HG03045 (cell line): ENCODE measurements around the gene TMEM145.
A peak's percentile ranks its signal among the peaks of the same experiment; 100 is the strongest.

ENCODE experiments used
- ATAC-seq: cut with Tn5 transposase; IDR thresholded peaks from one replicate; pipeline ENCODE4 v1.9.1; 2021; ENCODE audit warnings: mild to moderate bottlenecking, moderate library complexity; ENCODE audit not compliant: unreplicated experiment

TMEM145 gene

GRCh38 chr19:42288881-42289555 lies 24.1 kb upstream of the TMEM145 start:
- no peak for ATAC-seq

DNA sequence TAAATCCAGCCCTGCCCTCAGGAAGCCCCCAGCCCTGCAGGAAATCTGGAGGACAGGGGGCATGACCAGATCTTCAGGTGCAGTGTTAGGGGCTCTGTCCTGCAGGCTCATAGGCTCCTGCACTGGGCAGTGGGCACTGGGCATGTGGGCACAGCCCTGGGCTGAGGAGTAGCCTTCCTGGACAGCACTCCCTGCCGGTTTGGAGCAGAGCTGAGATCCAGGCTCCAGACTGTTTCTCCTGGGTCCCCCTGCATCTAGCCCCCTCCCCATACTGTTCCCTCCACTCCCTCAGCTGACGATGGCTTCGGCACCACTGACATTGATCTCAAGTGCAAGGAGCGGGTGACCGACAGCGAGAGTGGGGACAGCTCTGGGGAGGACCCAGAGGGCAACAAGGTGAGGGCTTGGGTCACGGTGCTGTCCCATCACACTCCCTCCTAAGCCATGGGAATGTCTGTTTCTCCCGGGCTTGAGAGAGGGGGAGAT lies 23.5 kb upstream of the TMEM145 start:
- ATAC-seq = no peak

GRCh38 chr19:42290136-42290522 lies 23.0 kb upstream of the TMEM145 start:
- ATAC-seq = no peak

GRCh38 chr19:42290523-42291434 lies 22.3 kb upstream of the TMEM145 start:
- ATAC-seq = no peak

GRCh38 chr19:42291435-42291810 lies 21.7 kb upstream of the TMEM145 start:
- ATAC-seq = no peak

DNA sequence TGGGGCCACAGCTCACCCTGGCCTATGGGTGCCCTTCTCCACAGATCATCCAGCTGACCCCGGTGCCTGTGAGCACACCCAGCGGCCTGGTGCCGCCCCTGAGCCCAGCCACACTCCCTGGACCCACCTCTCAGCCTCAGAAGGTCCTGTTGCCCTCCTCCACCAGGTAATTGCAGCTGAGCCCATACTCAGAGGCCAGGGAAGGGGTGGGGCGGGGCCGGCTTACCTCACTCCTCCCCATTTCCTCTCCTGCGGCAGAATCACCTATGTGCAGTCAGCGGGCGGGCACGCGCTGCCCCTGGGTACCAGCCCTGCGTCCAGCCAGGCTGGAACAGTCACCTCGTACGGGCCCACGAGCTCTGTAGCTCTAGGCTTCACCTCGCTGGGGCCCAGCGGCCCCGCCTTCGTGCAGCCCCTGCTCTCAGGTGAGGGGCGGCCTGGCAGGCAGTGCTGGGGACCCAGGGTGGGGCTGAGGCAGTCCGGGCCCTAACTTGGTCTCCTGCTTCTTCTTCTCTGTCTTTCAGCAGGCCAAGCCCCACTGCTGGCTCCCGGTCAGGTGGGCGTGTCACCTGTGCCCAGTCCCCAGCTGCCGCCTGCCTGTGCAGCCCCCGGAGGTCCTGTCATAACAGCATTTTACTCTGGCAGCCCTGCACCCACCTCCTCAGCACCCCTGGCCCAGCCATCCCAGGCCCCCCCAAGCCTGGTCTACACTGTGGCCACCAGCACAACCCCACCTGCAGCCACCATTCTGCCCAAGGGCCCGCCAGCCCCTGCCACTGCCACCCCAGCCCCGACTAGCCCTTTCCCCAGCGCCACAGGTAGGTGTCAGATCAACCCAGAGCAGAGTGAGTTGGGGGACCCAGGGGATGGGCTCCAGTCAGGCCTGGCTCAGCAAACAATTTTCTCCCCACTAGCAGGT lies 20.8 kb upstream of the TMEM145 start:
- ATAC-seq = no peak

DNA sequence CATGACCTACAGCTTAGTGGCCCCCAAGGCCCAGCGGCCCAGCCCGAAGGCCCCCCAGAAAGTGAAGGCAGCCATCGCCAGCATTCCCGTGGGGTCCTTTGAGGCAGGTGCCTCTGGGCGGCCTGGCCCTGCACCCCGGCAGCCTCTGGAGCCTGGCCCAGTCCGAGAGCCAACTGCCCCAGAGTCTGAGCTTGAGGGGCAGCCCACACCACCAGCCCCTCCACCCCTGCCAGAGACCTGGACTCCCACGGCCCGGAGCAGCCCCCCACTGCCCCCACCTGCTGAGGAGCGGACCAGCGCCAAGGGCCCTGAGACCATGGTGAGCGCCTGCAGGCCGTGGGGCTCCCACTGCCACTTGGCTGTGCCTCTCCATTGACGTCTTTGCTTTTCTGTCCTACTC lies 20.1 kb upstream of the TMEM145 start:
- ATAC-seq = no peak

DNA sequence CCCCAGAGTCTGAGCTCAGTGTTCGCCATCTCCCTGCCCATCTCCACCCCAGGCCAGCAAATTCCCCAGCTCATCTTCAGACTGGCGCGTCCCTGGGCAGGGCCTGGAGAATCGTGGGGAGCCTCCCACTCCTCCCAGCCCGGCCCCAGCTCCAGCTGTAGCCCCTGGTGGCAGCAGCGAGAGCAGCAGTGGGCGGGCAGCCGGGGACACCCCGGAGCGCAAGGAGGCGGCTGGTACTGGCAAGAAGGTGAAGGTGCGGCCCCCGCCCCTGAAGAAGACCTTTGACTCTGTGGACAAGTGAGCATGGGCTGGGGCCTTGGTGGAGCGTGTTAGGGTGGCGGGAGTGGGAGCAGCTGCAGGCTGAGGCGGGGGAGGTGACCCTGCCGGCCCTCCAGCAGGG lies 19.6 kb upstream of the TMEM145 start:
- no peak for ATAC-seq

- no peak for ATAC-seq
Observed at GRCh38 chr19:42293948-42294347, 19.2 kb upstream of the TMEM145 start.

- ATAC-seq = no peak
Observed at GRCh38 chr19:42294471-42295137, 18.5 kb upstream of the TMEM145 start.

GRCh38 chr19:42295342-42295741 lies 17.8 kb upstream of the TMEM145 start:
- no peak for ATAC-seq

- ATAC-seq = no peak
Observed at GRCh38 chr19:42295831-42296525, 17.1 kb upstream of the TMEM145 start.

DNA sequence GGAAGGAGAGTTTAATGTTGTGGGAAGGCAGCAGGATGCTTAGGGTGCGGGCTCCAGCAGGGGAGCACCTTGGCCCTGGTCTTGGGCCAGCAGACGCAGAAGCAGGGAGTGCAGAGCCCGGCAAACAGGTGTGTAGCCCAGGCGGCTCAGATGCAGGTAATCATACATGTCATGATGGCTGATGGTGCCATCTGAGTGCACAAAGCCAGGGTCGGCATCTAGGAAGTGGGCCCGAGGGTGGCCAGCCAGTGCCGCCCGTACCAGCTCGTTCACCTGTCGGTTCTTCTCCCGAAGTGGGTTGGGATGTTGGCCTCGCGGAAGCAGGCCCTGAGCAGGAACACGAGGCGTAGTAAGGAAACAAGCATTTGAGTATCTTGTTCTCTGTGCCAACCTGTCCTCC lies 16.1 kb upstream of the TMEM145 start:
- ATAC-seq = no peak

GRCh38 chr19:42301646-42302203 lies 11.4 kb upstream of the TMEM145 start, which contains the start of gene PRR19:
Gene PRR19, plus strand, starts transcription at chr19:42302132. Its CDS starts 7,453 bp downstream, at chr19:42309585.
- peak; percentile 5 for ATAC-seq

GRCh38 chr19:42303101-42303464 lies 10.0 kb upstream of the TMEM145 start:
- no peak for ATAC-seq

DNA sequence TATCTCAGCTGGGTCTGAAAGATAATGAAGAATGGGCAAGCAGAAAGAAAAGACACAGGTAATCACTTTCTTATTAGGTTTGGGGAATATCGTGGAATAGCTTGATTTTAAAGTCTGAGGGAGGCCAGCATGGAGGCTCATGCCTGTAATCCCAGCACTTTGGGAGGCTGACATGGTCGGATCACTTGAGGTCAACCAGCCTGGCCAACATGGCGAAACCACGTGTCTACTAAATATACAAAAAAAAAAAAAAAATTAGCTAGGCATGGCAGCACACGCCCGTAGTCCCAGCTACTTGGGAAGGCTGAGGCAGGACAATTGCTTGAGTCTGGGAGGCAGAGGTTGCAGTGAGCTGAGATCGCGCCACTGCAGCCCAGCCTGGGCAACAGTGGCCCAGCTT lies 9.2 kb upstream of the TMEM145 start:
- no peak for ATAC-seq

- ATAC-seq = no peak
Observed at GRCh38 chr19:42306646-42307045, 6.5 kb upstream of the TMEM145 start.

DNA sequence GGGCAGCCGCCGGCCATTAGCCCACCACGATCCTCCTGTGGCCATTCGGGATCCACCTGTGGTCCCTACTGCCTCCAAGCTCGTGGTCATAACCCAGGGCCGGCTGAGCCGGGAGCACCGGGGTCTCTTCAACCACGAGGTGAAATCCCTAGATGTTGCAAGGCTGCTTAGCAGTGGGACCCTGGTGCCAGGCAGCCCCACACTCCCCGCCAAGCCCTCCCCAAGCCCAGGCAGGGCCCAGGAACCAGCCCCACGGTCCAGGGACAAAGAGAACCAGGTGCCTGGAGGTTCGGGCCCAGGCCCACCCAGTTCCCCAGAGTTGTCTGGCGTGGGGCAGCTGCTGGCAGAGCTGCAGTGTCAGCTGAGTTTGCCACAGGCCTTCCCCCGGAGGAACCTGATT lies 3.4 kb upstream of the TMEM145 start:
- ATAC-seq = no peak

DNA sequence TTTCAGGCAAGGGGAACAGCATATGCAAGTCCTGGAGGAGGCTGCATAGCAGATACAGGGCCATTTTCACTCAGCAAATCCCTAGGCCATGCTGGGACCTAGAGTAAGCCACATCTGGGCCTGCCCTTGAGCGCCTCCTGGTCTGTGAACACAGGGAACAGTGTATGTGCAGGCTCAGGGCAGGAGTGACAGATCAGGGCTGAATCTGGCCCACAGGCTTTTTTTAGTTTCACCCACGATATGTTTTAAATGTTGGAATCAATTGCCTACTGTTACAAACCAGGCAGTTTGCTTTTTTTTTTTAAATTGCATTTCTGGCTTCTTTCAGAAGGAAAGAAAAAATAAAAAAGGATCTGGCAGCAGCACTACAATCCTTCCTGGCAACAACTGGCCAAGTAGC lies 1.5 kb upstream of the TMEM145 start:
- no peak for ATAC-seq

DNA sequence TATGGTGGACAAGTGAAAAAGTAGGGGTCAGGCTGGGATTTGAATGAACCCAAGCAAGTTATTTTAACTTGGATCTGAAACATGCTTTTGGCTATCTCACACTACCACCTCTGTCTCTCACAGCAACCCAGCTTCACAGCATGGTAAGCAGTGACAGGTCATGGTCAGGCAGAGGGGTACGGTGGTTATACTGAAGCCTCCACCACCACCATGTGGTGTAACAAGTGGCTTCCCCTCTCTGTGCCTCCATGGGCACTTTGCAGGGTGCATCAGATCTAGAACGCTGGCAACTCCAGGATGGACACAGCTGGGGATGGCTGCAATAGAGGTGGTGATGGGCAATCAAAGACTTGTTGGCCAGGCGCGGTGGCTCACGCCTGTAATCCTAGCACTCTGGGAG lies 739 bp upstream of the TMEM145 start:
- no peak for ATAC-seq
